CD4-positive, alpha-beta memory T cell (primary cell): Measurements from ENCODE around the gene RAX. TPM values are rescaled to one million over a fixed set of nuclear protein-coding genes. Genes with fewer than 3 reads are reported as not detected.

Experiments used
- CTCF ChIA-PET: fragments of 350-600 bp; sonication (Branson Sonifier 250); formaldehyde crosslinking; loops from one replicate; lab custom pipeline; 2021; ENCODE audit warnings: inconsistent platforms; ENCODE audit not compliant: partially characterized antibody; lab: Charles Lee
- POLR2A ChIA-PET: fragments of 350-600 bp; sonication (Branson Sonifier 250); formaldehyde crosslinking; loops from one replicate; lab custom pipeline; 2021; ENCODE audit not compliant: partially characterized antibody; lab: Charles Lee
- DNase-seq, 5 donors: peaks; one replicate each; pipeline versions ENCODE4 v3.0.0 to v3.0.0-alpha.2; 2020 to 2022; ENCODE audit warnings: mixed read lengths in 1 of 5
- H3K27ac ChIP-seq: one replicate; pipeline ENCODE4 v1.7.0; 2013; ENCODE audit warnings: low read depth, low read length
- H3K27me3 ChIP-seq: 2 replicates; pipeline ENCODE4 v1.7.0; 2013; ENCODE audit warnings: mild to moderate bottlenecking, low read length, moderate library complexity; ENCODE audit not compliant: insufficient read depth
- H3K36me3 ChIP-seq: 2 replicates; pipeline ENCODE4 v1.7.0; 2013; ENCODE audit warnings: mild to moderate bottlenecking, low read length, moderate library complexity; ENCODE audit not compliant: insufficient read depth
- H3K4me1 ChIP-seq: 2 replicates; pipeline ENCODE4 v1.7.0; 2013; ENCODE audit warnings: mild to moderate bottlenecking, low read length, moderate library complexity; ENCODE audit not compliant: insufficient read depth
- H3K4me3 ChIP-seq, 2 donors: one replicate each; pipeline ENCODE4 v1.7.0; 2013; ENCODE audit warnings: low read length in 2 of 2, mild to moderate bottlenecking in 1 of 2
- H3K9me3 ChIP-seq, 2 donors: one replicate each; pipeline ENCODE4 v1.7.0; 2013; ENCODE audit warnings: low read length in 2 of 2, control low read depth in 1 of 2; ENCODE audit not compliant: control insufficient read depth in 1 of 2
- H3K27ac Mint-ChIP-seq, 7 donors: one replicate each; pipeline ENCODE4 v1.8.0; 2020 to 2021; ENCODE audit warnings: mixed read lengths in 7 of 7, mild to moderate bottlenecking in 6 of 7, inconsistent platforms in 3 of 7, moderate library complexity in 3 of 7
- H3K27me3 Mint-ChIP-seq, 2 donors: one replicate each; pipeline ENCODE4 v1.8.0; 2020 to 2021; ENCODE audit warnings: mixed read lengths in 2 of 2
- H3K36me3 Mint-ChIP-seq, 2 donors: one replicate each; pipeline ENCODE4 v1.8.0; 2020 to 2021; ENCODE audit warnings: mixed read lengths in 2 of 2, inconsistent platforms in 1 of 2, mild to moderate bottlenecking in 1 of 2
- H3K4me1 Mint-ChIP-seq, 4 donors: one replicate each; pipeline ENCODE4 v1.8.0; 2020 to 2021; ENCODE audit warnings: mixed read lengths in 4 of 4, mild to moderate bottlenecking in 1 of 4
- H3K4me3 Mint-ChIP-seq, 8 donors: one replicate each; pipeline ENCODE4 v1.8.0; 2020 to 2021; ENCODE audit warnings: mixed read lengths in 8 of 8, mild to moderate bottlenecking in 7 of 8, moderate library complexity in 6 of 8, inconsistent platforms in 3 of 8
- H3K9me3 Mint-ChIP-seq, 8 donors: one replicate each; pipeline ENCODE4 v1.8.0; 2020 to 2021; ENCODE audit warnings: mixed read lengths in 8 of 8, mild to moderate bottlenecking in 5 of 8, inconsistent platforms in 3 of 8, moderate library complexity in 1 of 8
- intact Hi-C: fragments of 100-400 bp; cut with micrococcal nuclease; formaldehyde crosslinking; loops from one replicate; pipeline ENCODE4 v1.15.1; 2023
- polyA plus RNA-seq, 2 donors: library from polyadenylated mRNA; unstranded; fragments of 300-500 nt; fragmentation: Illumina TruSeq; gene quantifications; one replicate each; pipeline ENCODE4 v1.2.3, GENCODE V29; 2021
- total RNA-seq, 2 experiments: library from RNA; stranded (reverse); gene quantifications; one replicate each; pipeline ENCODE4 v1.2.3, GENCODE V29; 2021

Gene RAX
- total and polyA plus RNA-seq, 4 experiments from 2014 or later, result not detected

DNA sequence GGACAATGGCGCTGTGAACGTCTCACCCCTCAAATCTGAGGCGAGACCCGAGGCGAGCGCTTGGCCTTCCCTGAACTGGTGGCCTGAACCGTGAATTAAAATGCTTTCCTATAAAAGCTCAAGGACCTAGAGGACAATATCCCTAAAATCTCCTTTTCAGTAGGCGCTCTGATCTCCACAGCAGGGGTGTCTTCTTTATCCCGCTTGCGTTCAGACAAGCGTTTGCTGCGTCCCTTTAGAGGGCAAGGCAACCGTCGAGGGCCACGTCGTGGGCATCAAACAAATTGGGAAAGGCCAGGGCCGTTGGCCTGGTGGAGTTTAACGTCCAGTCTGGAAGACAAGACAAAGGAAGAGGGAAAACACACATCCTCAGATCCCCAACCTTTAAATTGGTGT lies 1.3 kb upstream of the RAX start:
- H3K4me1 Mint-ChIP-seq, result peaks cover 5 to 34% (median 19%) of the 10 kb centered on the region in 4 donors
- intact Hi-C loops, result no loop called here
- H3K36me3 Mint-ChIP-seq, result peaks cover 0 to 3% of the 10 kb centered on the region in 2 donors
- no peak for DNase-seq
- ChIA-PET CTCF (no interaction called here), POLR2A (no interaction called here)
- H3K9me3 Mint-ChIP-seq, result peaks cover 0 to 3% (median 0%) of the 10 kb centered on the region in 8 donors
- H3K27me3 Mint-ChIP-seq, result peaks cover 54 to 58% of the 10 kb centered on the region in 2 donors
- Histone ChIP-seq H3K27ac (no peak overlapping the region), H3K4me3 (no peak overlapping the region), H3K4me1 (peaks cover 22% of the 10 kb centered on the region), H3K36me3 (no peaks in the 10 kb centered on the region), H3K9me3 (no peaks in the 10 kb centered on the region), H3K27me3 (peaks cover 44% of the 10 kb centered on the region)
- peak overlapping the region in 3 of 8 donors; percentile 37 to 39 (median 39) for H3K4me3 Mint-ChIP-seq
- no peak overlapping the region for H3K27ac Mint-ChIP-seq

DNA sequence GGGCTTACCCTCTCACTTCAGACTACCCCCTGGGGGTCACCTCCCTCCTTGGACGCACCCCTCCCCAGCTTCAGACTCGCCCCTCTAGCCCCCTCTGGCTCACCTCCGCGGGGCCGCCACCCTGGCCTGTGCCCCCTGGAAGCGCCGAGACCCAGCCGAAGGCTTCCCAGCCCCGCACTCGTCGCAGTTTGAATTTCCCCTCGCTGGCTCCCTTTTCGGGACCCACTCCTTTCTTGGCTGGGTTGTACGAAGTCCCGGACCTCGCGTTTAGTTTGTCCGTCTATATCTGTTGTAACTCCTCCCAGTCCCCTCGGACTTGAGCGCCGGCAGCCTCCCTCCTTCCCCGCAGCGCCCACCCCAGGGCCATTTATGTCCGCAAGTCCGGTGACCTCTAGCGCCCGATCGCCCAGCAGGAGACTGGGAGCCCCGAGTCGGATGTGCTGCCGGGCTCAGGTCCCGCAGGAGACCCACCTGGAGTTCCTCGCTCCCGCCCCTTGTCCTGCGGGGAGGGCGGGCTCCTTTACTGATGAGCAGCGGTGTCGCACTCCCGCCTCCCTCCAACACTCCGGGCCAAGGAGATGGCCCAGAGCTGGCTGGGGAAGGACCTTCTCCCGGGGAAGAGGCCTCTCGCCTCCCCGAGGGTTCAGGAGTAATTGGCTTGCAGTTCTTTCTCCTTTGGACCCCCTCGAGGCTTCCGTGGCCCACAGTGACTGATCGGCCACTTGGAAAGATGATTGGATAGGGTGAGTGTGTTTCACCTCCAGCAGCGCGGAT lies 692 bp upstream of the RAX start:
- H3K27me3 ChIP-seq, result peaks cover 46% of the 10 kb centered on the region
- no peak overlapping the region for H3K27ac Mint-ChIP-seq
- no peak overlapping the region for H3K27ac ChIP-seq
- intact Hi-C loops, result no loop called here
- no peaks in the 10 kb centered on the region for H3K9me3 ChIP-seq
- ChIA-PET POLR2A (no interaction called here), CTCF (interaction anchor here (1.1 kb wide), 1 partner anchor 36 kb away, joined by 3 read pairs; no protein-coding TSS in a partner anchor)
- no peak for DNase-seq
- H3K27me3 Mint-ChIP-seq, result peaks cover 56 to 59% of the 10 kb centered on the region in 2 donors
- peaks cover 25% of the 10 kb centered on the region for H3K4me1 ChIP-seq
- peaks cover 0 to 3% (median 0%) of the 10 kb centered on the region in 8 donors for H3K9me3 Mint-ChIP-seq
- peak overlapping the region in 5 of 8 donors; percentile 10 to 69 (median 52) for H3K4me3 Mint-ChIP-seq
- no peaks in the 10 kb centered on the region for H3K36me3 ChIP-seq
- H3K4me3 ChIP-seq, result no peak overlapping the region
- peaks cover 0 to 3% of the 10 kb centered on the region in 2 donors for H3K36me3 Mint-ChIP-seq
- peaks cover 5 to 36% (median 21%) of the 10 kb centered on the region in 4 donors for H3K4me1 Mint-ChIP-seq

GRCh38 chr18:59272221-59272888 lies 899 bp downstream of the RAX start:
- Histone ChIP-seq H3K9me3 (no peaks in the 10 kb centered on the region), H3K4me1 (peaks cover 36% of the 10 kb centered on the region)

GRCh38 chr18:59271606-59272220 lies 1.5 kb downstream of the RAX start:
- Histone ChIP-seq H3K36me3 (no peaks in the 10 kb centered on the region), H3K27me3 (peaks cover 64% of the 10 kb centered on the region), H3K4me1 (peaks cover 36% of the 10 kb centered on the region), H3K9me3 (no peaks in the 10 kb centered on the region), H3K27ac (no peak overlapping the region), H3K4me3 (no peak overlapping the region)
- no peak for DNase-seq
- POLR2A ChIA-PET, result no interaction called here
- Mint-ChIP-seq H3K27me3 (peaks cover 63 to 65% of the 10 kb centered on the region in 2 donors), H3K4me3 (peak overlapping the region in 7 of 8 donors; percentile 28 to 64 (median 50)), H3K4me1 (peaks cover 10 to 55% (median 30%) of the 10 kb centered on the region in 4 donors), H3K27ac (no peak overlapping the region), H3K9me3 (peaks cover 0 to 2% (median 0%) of the 10 kb centered on the region in 8 donors), H3K36me3 (peaks cover 0 to 3% of the 10 kb centered on the region in 2 donors)
- intact Hi-C loops, result no loop called here
- CTCF ChIA-PET, result interaction anchor here (1.0 kb wide), 1 partner anchor 37 kb away, joined by 3 read pairs; no protein-coding TSS in a partner anchor

More at GRCh38 chr18:59272221-59272888, 899 bp downstream of the RAX start:
- H3K27ac Mint-ChIP-seq, result no peak overlapping the region
- DNase-seq, result no peak
- no peak overlapping the region for H3K27ac ChIP-seq
- H3K27me3 Mint-ChIP-seq, result peaks cover 62% of the 10 kb centered on the region in 2 donors
- H3K4me3 Mint-ChIP-seq, result peak overlapping the region in 6 of 8 donors; percentile 35 to 64 (median 52)
- intact Hi-C loops, result no loop called here
- POLR2A ChIA-PET, result no interaction called here
- H3K36me3 ChIP-seq, result no peaks in the 10 kb centered on the region
- CTCF ChIA-PET, result interaction anchor here (1.0 to 1.1 kb wide), 2 partner anchors 37 to 38 kb away, joined by 3 read pairs; no protein-coding TSS in a partner anchor
- no peak overlapping the region for H3K4me3 ChIP-seq
- H3K36me3 Mint-ChIP-seq, result peaks cover 0 to 3% of the 10 kb centered on the region in 2 donors
- H3K27me3 ChIP-seq, result peaks cover 59% of the 10 kb centered on the region
- H3K4me1 Mint-ChIP-seq, result peaks cover 7 to 50% (median 27%) of the 10 kb centered on the region in 4 donors
- peaks cover 0 to 3% (median 0%) of the 10 kb centered on the region in 8 donors for H3K9me3 Mint-ChIP-seq

DNA sequence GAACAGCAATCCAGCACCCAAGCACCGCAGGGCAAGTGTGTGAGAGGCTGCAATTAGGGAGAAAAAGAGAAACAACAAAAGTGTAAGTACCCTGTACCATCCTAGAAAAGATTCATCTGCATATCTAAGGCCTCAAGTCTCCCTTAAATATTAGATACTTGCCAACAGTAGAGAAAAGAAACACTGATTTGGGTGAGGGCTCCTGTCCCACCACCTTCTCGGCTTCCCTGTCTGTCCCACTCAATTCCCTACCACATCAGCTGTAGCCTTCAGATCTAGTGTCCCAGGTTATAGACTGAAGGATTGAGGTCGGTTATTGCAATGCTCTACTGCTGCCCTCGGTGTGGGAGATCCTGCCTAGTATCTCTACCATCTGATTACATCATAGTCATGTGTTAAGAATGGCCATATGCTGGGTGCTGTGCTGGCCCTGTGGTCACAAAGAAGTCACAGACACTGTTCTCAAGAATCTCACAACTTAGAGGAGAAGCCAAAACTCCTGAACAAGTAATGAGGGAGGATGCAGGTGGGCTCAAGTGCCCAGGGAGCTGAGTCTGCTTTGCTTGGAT lies 2.5 kb downstream of the RAX start:
- no peaks in the 10 kb centered on the region for H3K9me3 Mint-ChIP-seq
- CTCF ChIA-PET, result interaction anchor here (0.5 kb wide), 1 partner anchor 128 kb away, joined by 3 read pairs; no protein-coding TSS in a partner anchor
- peaks cover 39% of the 10 kb centered on the region for H3K4me1 ChIP-seq
- no peaks in the 10 kb centered on the region for H3K36me3 ChIP-seq
- DNase-seq, result no peak
- H3K4me3 ChIP-seq, result no peak overlapping the region
- intact Hi-C loops, result no loop called here
- no peak overlapping the region for H3K27ac Mint-ChIP-seq
- peaks cover 0 to 3% of the 10 kb centered on the region in 2 donors for H3K36me3 Mint-ChIP-seq
- peak overlapping the region in 2 of 8 donors; percentile 14 to 17 for H3K4me3 Mint-ChIP-seq
- H3K9me3 ChIP-seq, result no peaks in the 10 kb centered on the region
- POLR2A ChIA-PET, result no interaction called here
- peaks cover 62 to 64% of the 10 kb centered on the region in 2 donors for H3K27me3 Mint-ChIP-seq
- peaks cover 63% of the 10 kb centered on the region for H3K27me3 ChIP-seq
- peaks cover 15 to 64% (median 34%) of the 10 kb centered on the region in 4 donors for H3K4me1 Mint-ChIP-seq
- H3K27ac ChIP-seq, result no peak overlapping the region

- Mint-ChIP-seq H3K27ac (no peak overlapping the region), H3K27me3 (peaks cover 54 to 55% of the 10 kb centered on the region in 2 donors), H3K9me3 (no peaks in the 10 kb centered on the region), H3K4me3 (peak overlapping the region; percentile 53 to 71 (median 62)), H3K4me1 (peaks cover 14 to 66% (median 36%) of the 10 kb centered on the region in 4 donors), H3K36me3 (peaks cover 0 to 3% of the 10 kb centered on the region in 2 donors)
- CTCF ChIA-PET, result interaction anchor here (0.7 to 1.0 kb wide), 2 partner anchors 21 to 183 kb away, joined by 3 to 4 read pairs; no protein-coding TSS in a partner anchor
- H3K27me3 ChIP-seq, result peaks cover 61% of the 10 kb centered on the region
- no peaks in the 10 kb centered on the region for H3K36me3 ChIP-seq
- peaks cover 42% of the 10 kb centered on the region for H3K4me1 ChIP-seq
- POLR2A ChIA-PET, result no interaction called here
- H3K4me3 ChIP-seq, result no peak overlapping the region
- no peak for DNase-seq
- no peak overlapping the region for H3K27ac ChIP-seq
- H3K9me3 ChIP-seq, result no peaks in the 10 kb centered on the region
- intact Hi-C loops, result no loop called here
Observed at GRCh38 chr18:59269563-59270119, 3.6 kb downstream of the RAX start.
